ENCODE results near the gene GMNN. TPM values are rescaled to one million over a fixed set of nuclear protein-coding genes. Genes with fewer than 3 reads are reported as not detected.

GMNN gene
- total and polyA plus RNA-seq, 2 experiments from 2014 or later = 88.2 to 202 TPM

GRCh38 chr6:24779416-24780016 lies 4.8 kb downstream of the GMNN start:
- H3K36me3 Mint-ChIP-seq (ENCODE audit: low read depth) = peaks cover 72% of the 10 kb centered on the region
- peaks cover 15% of the 10 kb centered on the region; the same call in 2 of the 3 replicates for H3K4me1 Mint-ChIP-seq
- Histone ChIP-seq H3K27ac (ENCODE audit: low read depth) (no peak overlapping the region), H3K4me2 (no peak overlapping the region), H3K4me3 (no peak overlapping the region), H3K27me3 (ENCODE audit: insufficient read depth) (no peaks in the 10 kb centered on the region), H3K79me2 (replicated peaks; ENCODE audit: insufficient read depth) (peaks cover 68% of the 10 kb centered on the region), H2AFZ (no peak overlapping the region), H3K4me1 (ENCODE audit: insufficient read depth) (peaks cover 13% of the 10 kb centered on the region), H4K20me1 (replicated peaks; ENCODE audit: insufficient read depth) (peaks cover 27% of the 10 kb centered on the region), H3F3A (replicated peaks; ENCODE audit: low read depth) (no peaks in the 10 kb centered on the region), H3K36me3 (ENCODE audit: insufficient read depth) (peaks cover 21% of the 10 kb centered on the region), H3K9me2 (ENCODE audit: insufficient read depth) (no peaks in the 10 kb centered on the region)
- peaks cover 5% of the 10 kb centered on the region for H3K27me3 Mint-ChIP-seq (ENCODE audit: insufficient read depth, low read depth, poor library complexity)
- H3K4me3 Mint-ChIP-seq = no peak overlapping the region
- H3K27ac Mint-ChIP-seq = no peak overlapping the region
- H3K9me3 Mint-ChIP-seq = no peaks in the 10 kb centered on the region
- no peak for DNase-seq (ENCODE audit: low spot score)
- no peak for TF ChIP-seq POLR2AphosphoS5 (IDR thresholded peaks at IDR 0.05; ENCODE audit: low read depth)
- no peak for TF ChIP-seq EZH2phosphoT487 (IDR thresholded peaks at IDR 0.05; ENCODE audit: unreplicated experiment)
- TF ChIP-seq ZNF462 (CRISPR knock-in tag; IDR thresholded peaks at IDR 0.05) = no peak
- TF ChIP-seq, protein P1, sequence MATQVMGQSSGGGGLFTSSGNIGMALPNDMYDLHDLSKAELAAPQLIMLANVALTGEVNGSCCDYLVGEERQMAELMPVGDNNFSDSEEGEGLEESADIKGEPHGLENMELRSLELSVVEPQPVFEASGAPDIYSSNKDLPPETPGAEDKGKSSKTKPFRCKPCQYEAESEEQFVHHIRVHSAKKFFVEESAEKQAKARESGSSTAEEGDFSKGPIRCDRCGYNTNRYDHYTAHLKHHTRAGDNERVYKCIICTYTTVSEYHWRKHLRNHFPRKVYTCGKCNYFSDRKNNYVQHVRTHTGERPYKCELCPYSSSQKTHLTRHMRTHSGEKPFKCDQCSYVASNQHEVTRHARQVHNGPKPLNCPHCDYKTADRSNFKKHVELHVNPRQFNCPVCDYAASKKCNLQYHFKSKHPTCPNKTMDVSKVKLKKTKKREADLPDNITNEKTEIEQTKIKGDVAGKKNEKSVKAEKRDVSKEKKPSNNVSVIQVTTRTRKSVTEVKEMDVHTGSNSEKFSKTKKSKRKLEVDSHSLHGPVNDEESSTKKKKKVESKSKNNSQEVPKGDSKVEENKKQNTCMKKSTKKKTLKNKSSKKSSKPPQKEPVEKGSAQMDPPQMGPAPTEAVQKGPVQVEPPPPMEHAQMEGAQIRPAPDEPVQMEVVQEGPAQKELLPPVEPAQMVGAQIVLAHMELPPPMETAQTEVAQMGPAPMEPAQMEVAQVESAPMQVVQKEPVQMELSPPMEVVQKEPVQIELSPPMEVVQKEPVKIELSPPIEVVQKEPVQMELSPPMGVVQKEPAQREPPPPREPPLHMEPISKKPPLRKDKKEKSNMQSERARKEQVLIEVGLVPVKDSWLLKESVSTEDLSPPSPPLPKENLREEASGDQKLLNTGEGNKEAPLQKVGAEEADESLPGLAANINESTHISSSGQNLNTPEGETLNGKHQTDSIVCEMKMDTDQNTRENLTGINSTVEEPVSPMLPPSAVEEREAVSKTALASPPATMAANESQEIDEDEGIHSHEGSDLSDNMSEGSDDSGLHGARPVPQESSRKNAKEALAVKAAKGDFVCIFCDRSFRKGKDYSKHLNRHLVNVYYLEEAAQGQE (IDR thresholded peaks at IDR 0.05; ENCODE audit: unreplicated experiment) = no peak
- TF ChIP-seq, protein P2, sequence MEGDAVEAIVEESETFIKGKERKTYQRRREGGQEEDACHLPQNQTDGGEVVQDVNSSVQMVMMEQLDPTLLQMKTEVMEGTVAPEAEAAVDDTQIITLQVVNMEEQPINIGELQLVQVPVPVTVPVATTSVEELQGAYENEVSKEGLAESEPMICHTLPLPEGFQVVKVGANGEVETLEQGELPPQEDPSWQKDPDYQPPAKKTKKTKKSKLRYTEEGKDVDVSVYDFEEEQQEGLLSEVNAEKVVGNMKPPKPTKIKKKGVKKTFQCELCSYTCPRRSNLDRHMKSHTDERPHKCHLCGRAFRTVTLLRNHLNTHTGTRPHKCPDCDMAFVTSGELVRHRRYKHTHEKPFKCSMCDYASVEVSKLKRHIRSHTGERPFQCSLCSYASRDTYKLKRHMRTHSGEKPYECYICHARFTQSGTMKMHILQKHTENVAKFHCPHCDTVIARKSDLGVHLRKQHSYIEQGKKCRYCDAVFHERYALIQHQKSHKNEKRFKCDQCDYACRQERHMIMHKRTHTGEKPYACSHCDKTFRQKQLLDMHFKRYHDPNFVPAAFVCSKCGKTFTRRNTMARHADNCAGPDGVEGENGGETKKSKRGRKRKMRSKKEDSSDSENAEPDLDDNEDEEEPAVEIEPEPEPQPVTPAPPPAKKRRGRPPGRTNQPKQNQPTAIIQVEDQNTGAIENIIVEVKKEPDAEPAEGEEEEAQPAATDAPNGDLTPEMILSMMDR (conservative IDR thresholded peaks at IDR 0.05; ENCODE audit: low read depth in 2 of 2) = no peak
- no peak for TF ChIP-seq EZH2 (IDR thresholded peaks at IDR 0.05; ENCODE audit: low read depth, unreplicated experiment)
- TF ChIP-seq JUNB (IDR thresholded peaks at IDR 0.05; ENCODE audit: unreplicated experiment) = no peak
- TF ChIP-seq, protein P3, sequence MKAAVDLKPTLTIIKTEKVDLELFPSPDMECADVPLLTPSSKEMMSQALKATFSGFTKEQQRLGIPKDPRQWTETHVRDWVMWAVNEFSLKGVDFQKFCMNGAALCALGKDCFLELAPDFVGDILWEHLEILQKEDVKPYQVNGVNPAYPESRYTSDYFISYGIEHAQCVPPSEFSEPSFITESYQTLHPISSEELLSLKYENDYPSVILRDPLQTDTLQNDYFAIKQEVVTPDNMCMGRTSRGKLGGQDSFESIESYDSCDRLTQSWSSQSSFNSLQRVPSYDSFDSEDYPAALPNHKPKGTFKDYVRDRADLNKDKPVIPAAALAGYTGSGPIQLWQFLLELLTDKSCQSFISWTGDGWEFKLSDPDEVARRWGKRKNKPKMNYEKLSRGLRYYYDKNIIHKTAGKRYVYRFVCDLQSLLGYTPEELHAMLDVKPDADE (IDR thresholded peaks at IDR 0.05) = no peak
- TF ChIP-seq ZNF114 (CRISPR knock-in tag; IDR thresholded peaks at IDR 0.05) = no peak
- TF ChIP-seq ZNF331 (CRISPR knock-in tag; IDR thresholded peaks at IDR 0.05; ENCODE audit: low read depth) = no peak
- TF ChIP-seq CREB1 (CRISPR knock-in tag; IDR thresholded peaks at IDR 0.05; ENCODE audit: low read depth) = no peak
- TF ChIP-seq NANOG (IDR thresholded peaks at IDR 0.05; ENCODE audit: borderline replicate concordance) = no peak
- TF ChIP-seq STAT1 (IDR thresholded peaks at IDR 0.05; ENCODE audit: unreplicated experiment) = no peak
- ATAC-seq = no peak
